ENCODE data around the gene NOP56.
"Not testable (repeated sequence)": the region's sequence is repeated elsewhere in the genome, so short reads cannot be mapped to it uniquely, and the experiment has no call there.

NOP56 gene

GRCh38 chr20:2652724-2653555 is 508 bp downstream of the NOP56 start:
- DNase-seq: no peak

- no peak for DNase-seq
These were observed 1.3 kb downstream of the NOP56 start for GRCh38 chr20:2653556-2654383.

GRCh38 chr20:2654384-2654822 is 2.0 kb downstream of the NOP56 start:
- DNase-seq: no peak

GRCh38 chr20:2654831-2655230 is 2.4 kb downstream of the NOP56 start:
- no peak for DNase-seq

GRCh38 chr20:2655331-2656116 is 3.1 kb downstream of the NOP56 start:
- no peak for DNase-seq

- no peak for DNase-seq
These were observed 4.2 kb downstream of the NOP56 start for GRCh38 chr20:2656471-2657117.

DNA sequence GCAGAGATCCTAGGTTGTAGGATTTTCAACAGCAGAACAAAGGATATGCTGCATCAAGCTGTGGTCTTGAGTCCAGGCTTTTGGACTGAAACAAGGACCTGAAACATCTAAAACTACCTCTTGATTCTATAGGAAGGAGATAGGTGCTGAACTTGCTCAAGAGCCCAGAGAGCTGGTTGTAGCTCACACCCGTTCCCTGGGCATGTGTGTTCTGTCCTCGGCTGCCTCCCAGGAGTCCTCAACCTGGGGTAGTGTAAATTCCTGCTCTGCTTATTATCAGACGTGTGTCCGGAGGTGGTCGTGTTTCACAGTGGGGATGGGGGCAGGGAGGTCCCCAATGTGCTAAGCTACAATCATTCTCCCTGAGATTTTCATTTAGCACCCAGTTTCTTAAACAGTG is 4.8 kb downstream of the NOP56 start:
- no peak for DNase-seq

DNA sequence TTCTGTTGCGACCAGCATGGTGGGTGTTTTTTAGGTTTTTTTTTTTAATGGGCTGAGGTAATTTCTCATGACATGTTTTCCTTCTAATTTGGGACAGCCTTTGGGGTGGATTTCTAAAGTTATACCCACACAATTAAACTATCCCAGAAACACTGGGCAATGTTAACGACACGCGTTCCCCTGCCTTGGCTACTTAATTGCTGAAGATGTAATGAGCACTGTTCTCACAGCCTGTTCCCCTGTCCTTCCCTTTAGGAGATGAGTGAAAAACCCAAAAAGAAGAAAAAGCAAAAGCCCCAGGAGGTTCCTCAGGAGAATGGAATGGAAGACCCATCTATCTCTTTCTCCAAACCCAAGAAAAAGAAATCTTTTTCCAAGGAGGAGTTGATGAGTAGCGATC is 5.2 kb downstream of the NOP56 start:
- DNase-seq: no peak

GRCh38 chr20:2658414-2659354 is 6.3 kb downstream of the NOP56 start:
- no peak for DNase-seq

DNA sequence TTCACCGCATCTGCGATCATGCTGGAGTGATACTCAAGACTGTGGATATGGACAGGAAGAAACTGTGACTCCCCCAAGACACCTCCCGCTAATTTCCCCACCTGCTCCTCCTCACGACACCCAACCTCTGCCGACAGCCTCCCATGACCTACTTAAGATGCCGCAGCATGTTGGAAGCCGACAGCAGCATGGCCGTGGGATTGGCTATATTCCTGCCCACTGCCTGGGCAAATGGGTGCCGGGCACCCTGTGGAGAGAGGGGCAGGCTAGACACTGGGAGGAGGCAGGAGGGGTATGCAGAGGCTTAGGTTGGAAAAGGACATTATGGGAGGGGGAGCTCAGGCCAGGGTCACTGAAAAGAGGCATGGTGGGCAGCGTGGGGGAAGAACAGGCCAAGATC is 7.1 kb downstream of the NOP56 start:
- DNase-seq: no peak

DNA sequence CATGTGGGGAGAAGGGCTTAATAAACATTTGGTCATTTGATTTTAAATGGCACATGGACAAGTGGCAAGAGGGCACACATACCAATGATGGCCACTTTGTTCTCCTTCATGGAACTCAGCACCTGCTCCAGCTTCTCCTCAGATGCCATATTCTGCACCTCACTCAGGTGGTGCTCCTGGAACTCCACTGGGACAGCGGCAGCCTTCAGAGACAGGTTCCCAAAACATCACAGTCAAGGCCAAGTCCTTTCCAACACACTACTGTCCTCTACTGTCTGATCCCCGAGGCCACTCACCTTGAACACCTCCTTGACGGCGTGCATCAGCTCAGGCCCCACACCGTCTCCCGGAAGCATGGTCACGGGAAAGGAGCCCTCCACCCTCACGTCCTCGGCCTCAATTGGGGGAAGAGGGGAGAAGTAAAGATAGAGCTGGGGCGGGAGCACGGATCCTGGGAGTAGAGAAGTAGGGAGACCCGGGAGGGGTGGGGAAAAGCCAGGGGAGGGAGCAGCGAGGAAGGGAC is 11.0 kb downstream of the NOP56 start:
- no peak for DNase-seq

DNA sequence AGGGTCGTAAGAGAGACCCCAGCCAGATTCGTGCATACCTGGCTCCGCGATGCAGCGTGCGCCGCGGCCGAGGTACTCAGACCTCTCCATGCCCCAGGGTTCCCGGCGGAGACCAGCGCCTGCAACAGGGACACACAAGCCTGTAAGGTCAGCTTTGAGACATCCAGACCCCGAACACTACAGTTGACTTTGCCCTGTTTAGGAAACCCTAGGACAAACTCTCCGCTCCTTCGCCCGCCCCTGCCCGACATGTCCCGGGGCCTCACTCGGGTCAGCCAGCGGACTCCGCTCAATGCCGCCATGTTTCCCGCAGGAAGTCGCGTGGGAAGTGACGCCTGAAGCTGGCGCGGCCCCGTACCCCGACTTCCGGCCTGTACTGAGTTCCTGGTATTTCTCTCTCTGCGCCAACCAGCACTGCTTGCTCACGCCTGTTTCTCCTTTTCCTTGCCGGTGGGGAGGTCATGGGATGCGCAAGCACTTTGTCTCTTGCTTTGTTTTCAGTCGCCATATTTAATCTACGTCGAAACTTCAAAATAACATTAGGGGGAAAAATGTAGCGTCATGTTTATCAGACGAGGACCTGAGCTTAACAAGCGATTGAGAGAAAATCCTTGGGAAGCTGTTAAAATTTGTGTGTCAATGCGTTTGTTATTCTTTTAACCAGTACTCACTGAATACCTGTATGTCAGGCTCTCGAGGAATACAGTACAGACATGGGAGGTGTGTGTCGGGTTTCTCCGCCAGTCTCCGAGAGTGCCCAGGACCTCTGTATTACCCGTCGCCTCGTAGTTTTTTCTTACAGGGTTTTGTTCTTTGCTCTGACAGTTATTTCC is 11.7 kb downstream of the NOP56 start, which contains the start of gene IDH3B:
IDH3B (minus strand) TSS at position 330 of the 833 bp plus-strand sequence; CDS start at position 302, 28 bp downstream.
- DNase-seq: peak; percentile 82

GRCh38 chr20:2671977-2672376 is 19.5 kb downstream of the NOP56 start:
- DNase-seq: no peak

- DNase-seq: no peak
These were observed 20.0 kb downstream of the NOP56 start for GRCh38 chr20:2672446-2672845.

DNA sequence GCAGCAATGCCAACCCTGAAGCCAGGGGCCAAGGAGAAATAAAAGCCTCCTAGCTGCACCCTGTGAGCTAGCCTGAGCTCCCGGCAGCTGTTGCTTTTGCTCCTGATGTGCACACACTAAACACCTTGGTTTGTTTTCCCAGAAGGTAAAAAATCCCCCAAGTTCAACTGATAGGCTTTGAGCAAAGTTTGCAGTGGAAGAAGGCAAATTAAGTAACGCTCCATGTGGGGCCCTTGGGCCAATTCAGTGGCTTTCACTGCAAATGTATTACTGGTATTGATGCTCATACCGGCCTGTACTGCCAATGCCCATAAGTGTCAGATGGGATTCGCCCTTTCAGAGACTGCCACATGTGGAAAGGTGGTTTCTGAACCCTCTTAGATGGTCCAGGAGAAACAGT is 21.0 kb downstream of the NOP56 start:
- DNase-seq: no peak

DNA sequence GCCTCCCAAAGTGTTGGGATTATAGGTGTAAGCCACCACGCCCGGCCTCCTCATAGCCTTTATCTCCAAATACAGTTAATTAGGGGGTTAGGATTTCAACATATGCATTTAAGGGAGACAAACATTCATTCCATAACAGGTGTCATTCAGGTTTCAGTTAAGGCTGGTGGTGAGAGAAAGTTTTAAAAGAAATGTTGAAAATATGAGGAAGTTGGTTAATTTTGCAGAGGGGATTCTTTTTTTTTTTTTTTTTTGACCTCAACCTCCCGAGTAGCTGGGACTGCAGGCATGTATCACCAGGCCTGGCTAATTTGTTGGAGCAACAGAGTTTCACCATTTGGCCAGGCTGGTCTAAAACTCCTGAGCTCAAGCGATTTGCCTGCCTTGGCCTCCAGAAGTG is 27.6 kb downstream of the NOP56 start:
- DNase-seq: no peak

DNA sequence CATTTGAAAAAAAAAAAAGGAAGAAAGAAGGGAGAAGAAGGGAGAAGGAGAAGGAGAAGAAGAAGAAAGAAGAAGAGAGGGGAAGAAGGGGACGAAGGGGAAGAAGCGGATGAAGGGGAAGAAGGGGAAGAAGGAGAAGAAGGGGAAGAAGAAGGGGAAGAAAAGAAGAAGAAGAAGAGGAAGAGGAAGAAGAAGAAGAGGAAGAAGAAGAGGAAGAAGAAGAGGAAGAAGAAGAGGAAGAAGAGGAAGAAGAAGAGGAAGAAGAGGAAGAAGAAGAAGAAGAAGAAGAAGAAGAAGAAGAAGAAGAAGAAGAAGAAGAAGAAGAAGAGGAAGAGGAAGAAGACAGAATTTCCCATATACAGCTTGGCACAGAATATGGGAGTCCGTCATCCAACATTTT is 29.6 kb downstream of the NOP56 start:
- DNase-seq: not testable (repeated sequence)

- DNase-seq: not testable (repeated sequence)
These were observed 32.4 kb downstream of the NOP56 start for GRCh38 chr20:2684817-2685216.

DNA sequence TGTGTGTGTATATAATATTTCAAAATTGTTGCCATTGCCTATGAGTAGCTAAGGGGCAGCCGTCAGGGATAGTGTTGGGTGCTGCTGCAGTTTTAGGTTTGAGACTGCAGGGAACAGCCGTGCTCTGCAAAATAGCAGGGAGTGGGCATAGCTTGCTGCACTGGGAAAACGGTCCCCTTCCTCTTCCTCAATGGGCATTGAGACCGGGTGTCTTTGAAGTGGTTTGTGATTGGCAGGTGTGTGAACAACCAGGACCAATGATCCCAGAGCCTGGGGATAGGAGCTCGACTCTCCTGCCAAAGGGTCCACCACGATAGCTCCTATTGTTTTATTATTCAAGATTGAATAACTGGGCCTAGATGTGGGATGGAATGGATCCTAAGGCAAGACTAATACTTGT is 35.1 kb downstream of the NOP56 start:
- DNase-seq: no peak

- DNase-seq: peak; percentile 62
These were observed 35.7 kb downstream of the NOP56 start for GRCh38 chr20:2688041-2688591.
